DOHH2 (cell line): ENCODE measurements around the gene MAML1.

Experiments
- H3F3A ChIP-seq: fragments of 200-600 bp; sonication (generic), shearing (Covaris generic); 2 replicates; pipeline ENCODE4 v1.6.0; 2016; ENCODE audit warnings: antibody characterized with exemption, mild to moderate bottlenecking; ENCODE audit not compliant: control insufficient read depth, insufficient read depth
- H3K27ac ChIP-seq: fragments of 200-600 bp; sonication (generic); 2 replicates; pipeline ENCODE4 v1.5.1; 2014; ENCODE audit warnings: low read depth, mild to moderate bottlenecking, low read length, moderate library complexity
- H3K27me3 ChIP-seq: fragments of 200-600 bp; sonication (generic); 2 replicates; pipeline ENCODE4 v1.6.1; 2014; ENCODE audit warnings: mild to moderate bottlenecking, low read length, mixed read lengths; ENCODE audit not compliant: control insufficient read depth
- H3K36me3 ChIP-seq: fragments of 200-600 bp; sonication (generic); 2 replicates; pipeline ENCODE4 v1.6.1; 2014; ENCODE audit warnings: mild to moderate bottlenecking, low read length, moderate library complexity, mixed read lengths; ENCODE audit not compliant: control insufficient read depth
- H3K4me1 ChIP-seq: fragments of 200-600 bp; sonication (generic); 2 replicates; pipeline ENCODE4 v1.6.1; 2014; ENCODE audit warnings: mild to moderate bottlenecking, low read length, mixed read lengths; ENCODE audit not compliant: control insufficient read depth
- H3K4me2 ChIP-seq: fragments of 200-600 bp; sonication (generic); 2 replicates; pipeline ENCODE4 v1.6.0; 2014; ENCODE audit warnings: mild to moderate bottlenecking, low read length, moderate library complexity
- H3K4me3 ChIP-seq: fragments of 200-600 bp; sonication (generic); 2 replicates; pipeline ENCODE4 v1.5.1; 2014; ENCODE audit warnings: mild to moderate bottlenecking, low read length, mixed read lengths
- H3K79me2 ChIP-seq: fragments of 200-600 bp; sonication (generic); 2 replicates; pipeline ENCODE4 v1.6.1; 2014; ENCODE audit warnings: mild to moderate bottlenecking, low read length, mixed read lengths; ENCODE audit not compliant: control insufficient read depth
- H3K9me2 ChIP-seq: fragments of 200-600 bp; sonication (generic); replicated peaks from 2 replicates; pipeline ENCODE4 v1.6.1; 2014; ENCODE audit warnings: mild to moderate bottlenecking, low read length, mixed read lengths; ENCODE audit not compliant: control insufficient read depth
- H3K9me3 ChIP-seq: fragments of 200-600 bp; sonication (generic); 2 replicates; pipeline ENCODE4 v1.6.1; 2014; ENCODE audit warnings: antibody characterized with exemption, low read length, mixed read lengths; ENCODE audit not compliant: control insufficient read depth, insufficient read depth
- H4K20me1 ChIP-seq: fragments of 200-600 bp; sonication (generic); 2 replicates; pipeline ENCODE4 v1.6.0; 2014; ENCODE audit warnings: low read depth, mild to moderate bottlenecking, antibody characterized with exemption, low read length, moderate library complexity; ENCODE audit not compliant: control insufficient read depth, insufficient read depth
- CTCF ChIP-seq: fragments of 200-600 bp; sonication (generic); IDR thresholded peaks from one replicate; pipeline ENCODE4 v1.5.1; 2014; ENCODE audit warnings: antibody characterized with exemption, mild to moderate bottlenecking, low read depth, low read length; ENCODE audit not compliant: poor library complexity, severe bottlenecking
- EZH2phosphoT487 ChIP-seq: fragments of 200-600 bp; sonication (generic); IDR thresholded peaks from 2 replicates; pipeline ENCODE4 v1.6.1; 2017; ENCODE audit warnings: borderline replicate concordance, mild to moderate bottlenecking, antibody characterized with exemption, low read length, moderate library complexity, mixed read lengths

The MAML1 gene

DNA sequence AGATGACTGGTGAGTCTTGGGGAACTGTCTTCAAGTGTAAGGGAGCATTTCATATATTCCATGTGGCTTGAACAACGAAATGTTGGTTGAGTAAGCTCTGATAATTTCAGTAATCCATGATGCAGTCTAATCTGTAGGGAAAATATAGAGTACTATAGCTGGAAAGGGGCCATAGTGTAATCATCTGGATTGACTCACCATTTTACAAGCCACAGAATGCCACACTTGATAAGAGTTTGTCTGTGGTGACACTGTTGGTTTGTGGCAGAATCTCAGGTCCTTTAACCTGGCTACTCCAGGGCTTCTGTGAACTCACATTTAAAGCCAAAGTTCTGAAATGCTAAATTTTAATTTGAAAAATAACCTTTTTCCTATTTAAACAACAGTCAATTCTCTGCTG is 16.3 kb upstream of the MAML1 start:
- no peak overlapping the region for H3K27ac ChIP-seq
- TF ChIP-seq EZH2phosphoT487 = no peak
- no peak for TF ChIP-seq CTCF
- H3K9me2 ChIP-seq = no peaks in the 10 kb centered on the region
- no peaks in the 10 kb centered on the region for H3K9me3 ChIP-seq
- H4K20me1 ChIP-seq = no peaks in the 10 kb centered on the region
- H3F3A ChIP-seq = peaks cover 3% of the 10 kb centered on the region
- H3K4me2 ChIP-seq = no peak overlapping the region
- H3K27me3 ChIP-seq = no peaks in the 10 kb centered on the region
- no peaks in the 10 kb centered on the region for H3K4me1 ChIP-seq
- peaks cover 49% of the 10 kb centered on the region for H3K79me2 ChIP-seq
- no peak overlapping the region for H3K4me3 ChIP-seq
- H3K36me3 ChIP-seq = peaks cover 89% of the 10 kb centered on the region

DNA sequence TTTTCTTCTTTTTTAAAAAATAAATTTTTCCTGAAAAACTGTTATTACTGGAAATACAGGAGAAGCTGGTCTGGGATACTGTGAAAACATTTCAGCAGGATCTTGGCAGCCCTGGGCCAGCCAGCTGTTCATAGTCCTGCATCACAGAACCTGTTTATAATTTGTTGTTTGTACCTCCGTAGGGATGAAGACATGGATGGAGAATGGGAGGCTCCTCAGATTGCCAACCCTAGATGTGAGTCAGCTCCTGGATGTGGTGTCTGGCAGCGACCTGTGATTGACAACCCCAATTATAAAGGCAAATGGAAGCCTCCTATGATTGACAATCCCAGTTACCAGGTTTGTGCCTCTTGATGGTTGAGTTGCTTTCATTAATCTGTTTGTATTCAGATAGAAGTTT is 12.4 kb upstream of the MAML1 start:
- Histone ChIP-seq H3K9me2 (no peaks in the 10 kb centered on the region), H3K79me2 (peaks cover 48% of the 10 kb centered on the region), H3K27me3 (no peaks in the 10 kb centered on the region), H3K4me2 (no peak overlapping the region), H4K20me1 (no peaks in the 10 kb centered on the region), H3K36me3 (peaks cover 95% of the 10 kb centered on the region), H3K4me3 (no peak overlapping the region), H3K27ac (no peak overlapping the region), H3K4me1 (no peaks in the 10 kb centered on the region), H3F3A (peaks cover 9% of the 10 kb centered on the region), H3K9me3 (no peaks in the 10 kb centered on the region)
- no peak for TF ChIP-seq CTCF
- TF ChIP-seq EZH2phosphoT487 = no peak

DNA sequence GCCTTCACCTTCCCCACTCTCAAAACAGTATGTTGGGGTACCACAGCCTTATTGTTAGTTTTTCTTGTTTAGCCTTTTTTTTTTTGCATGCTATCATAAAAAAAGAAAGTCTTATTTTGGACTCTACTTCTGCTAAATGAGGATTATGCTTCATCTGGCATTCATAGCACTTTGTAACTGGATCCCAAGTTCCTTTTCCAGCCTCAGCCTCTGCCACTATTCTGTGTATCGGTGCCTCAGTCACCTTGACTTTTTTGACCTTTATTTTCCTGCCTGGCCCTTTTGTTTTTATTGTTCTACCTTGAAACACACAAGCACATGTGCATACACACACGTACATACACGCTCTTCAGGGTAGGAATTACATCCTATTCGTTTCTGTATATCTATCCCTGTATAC is 8.5 kb upstream of the MAML1 start:
- Histone ChIP-seq H3K9me2 (no peaks in the 10 kb centered on the region), H3K4me1 (no peaks in the 10 kb centered on the region), H3K4me3 (no peak overlapping the region), H4K20me1 (no peaks in the 10 kb centered on the region), H3K27ac (no peak overlapping the region), H3K79me2 (peaks cover 17% of the 10 kb centered on the region), H3F3A (peaks cover 37% of the 10 kb centered on the region), H3K27me3 (no peaks in the 10 kb centered on the region), H3K9me3 (no peaks in the 10 kb centered on the region), H3K4me2 (no peak overlapping the region), H3K36me3 (peaks cover 95% of the 10 kb centered on the region)
- TF ChIP-seq EZH2phosphoT487 (no peak), CTCF (no peak)

- Histone ChIP-seq H3K9me2 (no peaks in the 10 kb centered on the region), H3K79me2 (peaks cover 11% of the 10 kb centered on the region), H3K27me3 (no peaks in the 10 kb centered on the region), H3K27ac (no peak overlapping the region), H3K9me3 (no peaks in the 10 kb centered on the region), H3K36me3 (peaks cover 98% of the 10 kb centered on the region), H3F3A (peaks cover 64% of the 10 kb centered on the region), H3K4me1 (peaks cover 11% of the 10 kb centered on the region), H4K20me1 (no peaks in the 10 kb centered on the region), H3K4me2 (no peak overlapping the region), H3K4me3 (no peak overlapping the region)
- TF ChIP-seq EZH2phosphoT487 (no peak), CTCF (no peak)
Observed at GRCh38 chr5:179727106-179727505, 5.5 kb upstream of the MAML1 start.
